ENCODE results near the gene STH.

The STH gene

DNA sequence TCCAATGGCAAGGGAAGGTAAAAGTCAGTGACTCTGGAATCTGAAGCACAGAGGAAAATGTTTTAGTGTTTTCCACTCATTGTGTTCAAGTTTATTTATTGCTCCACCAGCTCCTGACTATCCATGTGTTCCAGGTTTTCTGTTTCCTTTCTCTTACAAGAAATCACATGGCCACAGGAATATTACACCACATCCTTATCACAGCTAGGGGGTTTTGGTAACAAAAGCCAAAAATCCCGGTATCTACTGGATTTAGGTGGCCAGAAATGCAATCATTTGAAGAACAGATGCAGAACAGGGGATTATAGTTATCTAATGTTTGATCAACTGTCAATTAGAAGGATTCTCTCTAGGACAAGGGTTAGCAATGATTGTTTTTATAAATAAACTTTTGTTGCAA lies 47.9 kb downstream of the STH start:
- DNase-seq (ENCODE audit: low read depth) = no peak

DNA sequence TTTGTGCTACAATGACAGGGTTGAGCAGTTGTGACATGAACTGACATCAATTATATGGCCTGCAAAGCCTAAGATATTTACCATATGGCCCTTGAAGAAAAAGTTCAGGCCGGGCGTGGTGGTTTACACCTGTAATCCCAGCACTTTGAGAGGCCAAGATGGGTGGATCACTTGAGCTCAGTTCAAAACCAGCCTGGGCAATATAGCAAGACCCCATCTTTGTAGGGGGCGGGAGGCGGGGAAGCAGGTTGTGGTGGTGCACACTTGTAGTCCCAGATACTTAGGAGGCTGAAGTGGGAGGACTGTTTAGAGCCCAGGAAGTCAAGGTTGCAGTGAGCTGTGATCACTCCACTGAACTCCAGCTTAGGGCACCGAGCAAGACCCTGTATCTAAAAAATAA lies 48.3 kb downstream of the STH start:
- no peak for DNase-seq (ENCODE audit: low read depth)

DNA sequence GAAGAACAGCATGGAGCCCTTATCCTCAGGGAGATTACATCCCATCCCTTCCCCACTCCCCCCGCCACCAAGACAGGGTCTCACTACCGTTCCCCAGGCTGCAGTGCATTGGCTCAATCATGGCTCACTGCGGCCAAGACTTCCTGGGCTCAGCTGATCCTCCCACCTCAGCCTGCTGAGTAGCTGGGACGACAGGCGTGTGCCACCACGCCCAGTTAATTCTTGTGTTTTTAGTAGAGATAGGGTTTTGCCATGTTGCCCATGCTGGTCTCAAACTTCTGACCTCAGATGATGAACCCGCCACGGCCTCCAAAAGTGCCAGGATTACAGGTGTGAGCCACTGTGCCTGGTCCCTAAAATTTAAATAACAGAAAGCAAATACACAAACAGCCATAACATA lies 48.8 kb downstream of the STH start:
- no peak for DNase-seq (ENCODE audit: low read depth)
